Measurements from ENCODE around the gene NEU4.

NEU4 gene

GRCh38 chr2:241852116-241852980 lies 43.4 kb downstream of the NEU4 start:
- no peak for DNase-seq (ENCODE audit: low read depth, low spot score)

- DNase-seq (ENCODE audit: low read depth, low spot score), result no peak
These were observed 44.1 kb downstream of the NEU4 start for GRCh38 chr2:241852981-241853631.

- DNase-seq (ENCODE audit: low read depth, low spot score), result no peak
These were observed 44.8 kb downstream of the NEU4 start for GRCh38 chr2:241853651-241854341.

- no peak for DNase-seq (ENCODE audit: low read depth, low spot score)
These were observed 45.6 kb downstream of the NEU4 start for GRCh38 chr2:241854342-241855244.

- DNase-seq (ENCODE audit: low read depth, low spot score), result no peak
These were observed 46.4 kb downstream of the NEU4 start for GRCh38 chr2:241855245-241855887.

GRCh38 chr2:241855888-241856422 lies 47.0 kb downstream of the NEU4 start:
- DNase-seq (ENCODE audit: low read depth, low spot score), result no peak

- no peak for DNase-seq (ENCODE audit: low read depth, low spot score)
These were observed 48.1 kb downstream of the NEU4 start for GRCh38 chr2:241857041-241857541.

GRCh38 chr2:241857572-241858121 lies 48.7 kb downstream of the NEU4 start:
- no peak for DNase-seq (ENCODE audit: low read depth, low spot score)

- no peak for DNase-seq (ENCODE audit: low read depth, low spot score)
These were observed 49.4 kb downstream of the NEU4 start, which contains the start of gene PDCD1 for GRCh38 chr2:241858206-241859016. Gene PDCD1, minus strand, starts transcription at chr2:241858894. Its CDS starts 56 bp downstream, at chr2:241858838.

- DNase-seq (ENCODE audit: low read depth, low spot score), result no peak
These were observed 50.0 kb downstream of the NEU4 start for GRCh38 chr2:241859017-241859435.

- DNase-seq (ENCODE audit: low read depth, low spot score), result no peak
These were observed 50.6 kb downstream of the NEU4 start for GRCh38 chr2:241859436-241860183.

GRCh38 chr2:241860184-241861078 lies 51.4 kb downstream of the NEU4 start:
- no peak for DNase-seq (ENCODE audit: low read depth, low spot score)

- no peak for DNase-seq (ENCODE audit: low read depth, low spot score)
These were observed 52.3 kb downstream of the NEU4 start for GRCh38 chr2:241861264-241861663.

GRCh38 chr2:241862093-241862492 lies 53.1 kb downstream of the NEU4 start:
- DNase-seq (ENCODE audit: low read depth, low spot score), result no peak

- DNase-seq (ENCODE audit: low read depth, low spot score), result no peak
These were observed 54.0 kb downstream of the NEU4 start for GRCh38 chr2:241862775-241863535.

- no peak for DNase-seq (ENCODE audit: low read depth, low spot score)
These were observed 54.6 kb downstream of the NEU4 start for GRCh38 chr2:241863536-241863954.

Measured in brain pericyte (primary cell).